ENCODE measurements around the gene PCED1B.
"Not testable (repeated sequence)": the region's sequence is repeated elsewhere in the genome, so short reads cannot be mapped to it uniquely, and the experiment has no call there.

The PCED1B gene

DNA sequence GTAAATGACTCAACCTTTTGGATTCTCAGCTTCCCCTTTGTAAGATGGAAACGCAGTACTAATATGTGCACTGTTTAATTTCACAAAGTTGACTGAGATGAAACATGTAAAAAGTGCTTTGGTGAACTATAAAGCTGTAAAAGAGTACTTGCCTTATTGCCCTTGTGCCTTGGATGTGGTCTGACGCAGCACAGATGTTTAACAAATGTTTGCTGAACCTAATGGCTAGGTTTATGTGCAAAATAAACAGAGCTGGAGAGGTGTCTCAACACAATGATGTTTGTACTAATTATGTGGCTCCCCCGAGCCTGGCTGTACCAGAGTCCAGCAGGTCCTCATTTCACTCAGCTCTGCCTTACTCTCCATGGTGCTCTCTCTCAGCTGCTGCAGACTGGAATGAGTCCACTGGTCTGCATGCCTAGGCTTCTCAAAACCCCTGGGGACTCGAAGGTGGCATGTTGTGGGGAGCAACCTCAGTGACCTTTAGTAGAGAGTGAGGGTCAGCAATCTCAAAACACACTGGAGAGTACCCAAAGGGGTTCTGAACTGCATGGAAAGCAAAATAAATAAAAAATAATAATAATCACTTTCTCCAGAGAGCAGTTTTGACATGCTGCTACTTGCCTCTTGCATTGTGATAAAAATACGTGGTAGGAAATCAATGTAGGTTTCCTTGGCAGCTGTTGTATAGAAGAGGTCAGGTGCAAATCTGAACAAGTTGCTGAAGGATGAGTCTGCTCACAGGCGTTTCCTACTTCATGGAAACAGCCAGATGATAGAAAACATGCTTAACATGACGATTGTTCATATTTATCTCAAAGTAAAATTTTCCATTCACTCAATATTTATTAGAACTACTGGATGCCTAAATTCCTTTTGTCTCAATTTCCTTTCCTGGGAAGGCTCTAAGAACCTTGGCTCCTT, 8.9 kb downstream of the PCED1B start:
- no peak for DNase-seq (ENCODE audit: low spot score)

DNA sequence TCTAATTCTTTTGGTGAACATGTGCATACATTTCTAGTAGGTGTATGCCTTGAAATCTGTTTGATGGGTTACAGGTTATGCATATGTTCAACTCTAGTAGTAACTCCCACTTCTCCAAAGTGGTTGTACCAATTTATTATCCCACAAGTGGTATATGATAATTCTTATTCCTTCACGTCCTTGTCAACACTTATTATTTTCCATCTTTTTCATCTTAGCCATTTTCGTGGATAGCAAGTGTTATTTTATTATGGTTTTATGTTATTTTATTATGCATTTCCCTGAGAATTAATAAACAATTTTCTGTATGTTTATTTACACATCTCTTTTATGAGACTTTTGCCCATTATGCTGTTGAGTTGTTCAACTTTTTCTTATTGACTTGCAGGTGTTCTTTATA, 11.6 kb downstream of the PCED1B start:
- DNase-seq (ENCODE audit: low spot score), result no peak

DNA sequence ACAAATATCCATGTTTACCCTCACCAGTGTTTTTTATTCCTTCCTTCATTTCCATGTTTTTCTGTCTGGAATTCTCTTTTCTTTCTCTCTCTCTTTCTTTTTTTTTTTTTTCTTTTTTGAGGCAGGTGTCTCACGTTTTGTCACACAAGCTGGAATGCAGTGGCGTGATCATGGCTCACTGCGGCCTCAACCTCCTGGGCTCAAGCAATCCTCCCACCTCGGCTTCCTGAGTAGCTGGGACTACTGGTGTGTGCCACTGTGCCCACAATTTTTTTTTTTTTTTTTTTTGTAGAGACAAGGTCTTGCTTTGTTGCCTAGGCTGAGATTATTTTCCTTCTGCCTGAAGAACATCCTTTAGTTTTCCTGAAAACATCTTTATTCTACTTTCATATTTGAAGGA, 15.4 kb downstream of the PCED1B start:
- DNase-seq (ENCODE audit: low spot score), result no peak

DNA sequence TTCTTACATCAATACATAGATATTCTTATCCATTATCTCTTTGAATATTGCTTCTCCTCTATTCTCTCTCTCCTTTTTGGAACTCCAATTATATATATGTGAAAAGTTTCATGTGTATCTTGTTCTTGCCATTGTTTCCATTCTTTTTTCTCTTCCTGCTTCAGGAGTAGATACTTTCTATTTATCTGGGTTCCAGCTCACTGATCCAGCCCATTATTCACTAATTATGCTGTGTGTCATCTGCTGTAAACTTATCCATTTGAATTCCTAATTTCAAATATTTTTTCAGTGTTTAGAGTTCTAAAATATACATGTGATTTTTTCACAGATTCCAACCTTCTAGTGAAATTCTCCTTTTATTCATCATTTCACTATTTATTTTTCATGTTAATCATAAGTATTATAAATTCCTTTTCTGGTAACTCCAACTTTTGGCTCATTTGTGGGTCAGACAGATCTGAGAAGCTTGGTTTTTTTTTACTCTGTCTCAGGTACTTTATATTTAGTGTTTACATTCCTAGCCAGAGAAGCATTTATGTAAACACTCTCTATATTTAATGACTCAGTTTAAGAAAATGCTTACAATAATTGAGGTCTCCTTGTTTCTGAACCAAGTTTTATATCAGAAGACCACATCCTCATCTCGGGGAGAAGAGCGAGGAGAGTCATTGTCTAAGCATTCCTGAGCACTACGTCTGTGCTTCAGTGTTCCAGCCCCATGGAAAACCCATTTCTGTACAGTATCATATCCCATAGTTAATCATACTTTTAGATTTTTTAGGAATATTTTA, 16.2 kb downstream of the PCED1B start:
- peak; percentile 63 for DNase-seq (ENCODE audit: low spot score)

DNA sequence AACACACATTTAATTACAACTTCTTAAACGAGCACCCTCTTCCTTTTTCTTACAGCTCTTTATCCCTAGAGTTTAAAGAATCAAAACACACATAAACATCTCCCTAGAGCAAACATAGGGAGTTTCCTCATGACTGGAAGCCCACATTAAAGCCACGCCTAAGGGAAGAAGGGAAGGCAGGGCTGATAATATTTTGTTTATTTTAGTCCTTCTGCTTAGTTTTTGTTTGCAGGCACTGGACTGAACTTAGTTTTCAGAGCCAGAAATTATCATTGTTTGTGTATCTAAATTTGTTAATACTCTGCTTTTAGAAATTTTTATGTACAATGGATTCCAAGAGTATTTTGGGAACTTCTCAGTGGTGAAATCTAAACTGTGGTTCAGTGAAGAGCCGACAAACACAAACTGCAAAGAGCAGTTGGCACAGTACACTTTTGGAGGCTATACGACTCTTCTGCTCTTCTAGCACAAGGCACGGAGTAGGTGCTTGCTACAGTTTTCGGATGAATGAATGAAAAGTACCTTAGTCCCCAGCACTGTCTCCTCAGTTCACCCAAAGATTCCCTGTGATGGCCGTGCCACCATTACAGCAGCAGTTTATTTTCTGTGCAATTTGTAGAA, 18.0 kb downstream of the PCED1B start:
- no peak for DNase-seq (ENCODE audit: low spot score)

DNA sequence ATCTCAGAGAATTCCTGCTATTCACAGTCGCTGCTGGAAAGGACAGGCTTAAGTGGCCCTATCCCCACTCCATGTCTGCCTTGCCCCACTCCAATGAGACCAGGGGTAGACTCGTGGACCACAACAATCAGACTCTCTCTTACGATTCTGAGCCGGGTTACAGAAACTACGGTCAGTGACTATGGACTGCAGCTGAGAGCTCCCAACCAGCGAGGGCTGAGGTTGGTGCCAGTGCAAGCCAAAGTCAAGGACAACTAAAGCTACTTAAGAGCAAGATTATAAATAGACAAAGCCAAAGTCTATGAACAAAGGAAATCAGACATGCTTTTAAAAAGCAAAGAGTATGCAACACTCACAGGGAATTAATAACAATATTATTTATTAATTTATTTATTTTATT, 18.7 kb downstream of the PCED1B start:
- no peak for DNase-seq (ENCODE audit: low spot score)

DNA sequence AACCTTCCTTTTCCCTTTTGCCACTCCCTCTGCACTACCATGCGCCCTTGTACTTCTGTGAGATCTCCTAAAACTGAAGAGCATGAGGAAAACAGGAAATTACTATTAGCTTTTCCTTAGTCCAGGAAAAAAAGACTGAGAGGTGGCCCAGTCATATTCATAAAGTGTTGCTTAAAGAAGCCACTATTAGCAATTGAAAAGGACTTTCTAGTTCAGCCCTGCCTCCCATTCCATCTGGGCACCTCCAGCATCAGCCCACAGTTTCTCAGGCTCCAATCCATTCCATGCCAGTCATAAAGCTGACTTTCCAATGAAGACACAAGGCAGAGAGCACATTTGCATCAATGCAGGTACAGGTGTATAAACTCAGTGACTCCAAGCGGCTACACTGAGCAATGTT, 20.2 kb downstream of the PCED1B start:
- DNase-seq (ENCODE audit: low spot score), result no peak

DNA sequence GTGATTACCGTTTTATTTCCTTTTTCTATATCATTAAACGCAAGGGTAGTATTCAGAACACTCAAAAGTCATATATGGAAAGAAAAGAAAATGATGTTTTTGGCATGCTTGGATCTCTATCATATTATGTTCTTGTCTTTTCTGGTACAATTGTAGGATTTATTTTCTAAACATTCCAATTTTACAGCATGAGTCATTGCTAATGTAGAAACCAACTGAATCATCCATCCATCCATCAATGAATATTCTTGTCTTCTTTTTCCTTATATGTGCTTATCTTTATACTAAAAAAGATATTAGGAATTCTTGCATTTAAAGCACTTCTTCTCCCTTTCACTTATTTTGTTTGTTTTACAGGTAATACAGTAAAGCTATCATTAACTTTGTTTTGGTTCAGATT, 20.7 kb downstream of the PCED1B start:
- no peak for DNase-seq (ENCODE audit: low spot score)

- no peak for DNase-seq (ENCODE audit: low spot score)
Measured at GRCh38 chr12:47102406-47102805, 23.0 kb downstream of the PCED1B start.

DNA sequence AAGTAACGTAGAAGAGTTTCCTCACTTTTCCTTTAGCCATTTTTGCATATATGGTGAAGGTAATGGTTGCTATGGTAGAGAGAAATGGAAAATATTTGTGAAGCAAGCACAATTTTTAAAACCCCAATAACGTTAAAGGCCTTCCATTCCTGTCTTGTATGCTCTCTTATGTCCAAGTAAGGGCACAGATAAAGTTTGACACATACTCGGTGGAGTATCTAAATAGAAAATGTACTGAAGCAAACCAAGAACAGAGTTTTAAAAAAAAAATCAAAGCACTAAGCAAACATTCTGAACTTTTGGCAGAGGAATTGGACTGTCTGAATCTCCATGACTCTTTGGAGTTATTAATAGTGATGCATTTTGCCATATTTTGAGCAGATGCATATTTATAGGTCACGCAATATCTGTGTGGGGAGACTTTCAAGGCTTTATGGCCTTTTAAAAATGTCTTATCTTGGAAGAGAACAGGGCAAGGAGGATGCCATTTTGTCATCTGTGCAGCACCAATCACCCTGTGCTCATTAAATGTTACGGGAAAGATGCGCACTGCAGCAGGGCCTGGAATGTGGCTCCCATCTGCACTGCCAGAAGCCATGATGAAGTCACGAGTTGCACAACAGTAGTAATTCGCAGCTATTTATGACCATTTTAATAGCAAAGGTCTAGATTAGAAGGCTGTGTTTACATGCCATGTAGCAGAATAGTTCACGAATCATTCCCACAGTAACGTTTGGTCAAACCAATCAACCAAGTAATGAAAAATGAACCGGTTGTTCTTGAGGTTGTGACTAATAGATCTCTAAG, 23.6 kb downstream of the PCED1B start:
- DNase-seq (ENCODE audit: low spot score), result peak; percentile 80

GRCh38 chr12:47105914-47106674, 26.7 kb downstream of the PCED1B start:
- no peak for DNase-seq (ENCODE audit: low spot score)

DNA sequence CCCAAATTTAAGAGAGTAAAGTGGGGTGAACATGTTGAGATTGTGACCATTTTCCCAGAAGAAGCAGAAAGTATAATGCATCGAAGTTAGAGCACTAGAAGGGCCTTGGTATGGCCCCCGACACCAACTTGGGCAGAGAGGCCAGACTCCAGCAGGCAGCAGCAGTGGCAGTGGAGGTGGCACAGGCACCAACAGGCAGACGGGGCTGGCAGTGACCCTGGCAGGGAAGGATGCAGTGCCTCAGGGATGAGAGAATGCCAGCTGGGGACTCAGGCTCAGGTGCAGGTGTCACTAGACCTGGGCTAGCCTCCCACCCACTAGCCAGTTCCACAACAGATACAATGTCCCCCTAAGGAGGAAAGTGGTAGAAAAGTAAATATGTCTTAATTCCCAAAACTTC, 28.0 kb downstream of the PCED1B start:
- DNase-seq (ENCODE audit: low spot score), result no peak

DNA sequence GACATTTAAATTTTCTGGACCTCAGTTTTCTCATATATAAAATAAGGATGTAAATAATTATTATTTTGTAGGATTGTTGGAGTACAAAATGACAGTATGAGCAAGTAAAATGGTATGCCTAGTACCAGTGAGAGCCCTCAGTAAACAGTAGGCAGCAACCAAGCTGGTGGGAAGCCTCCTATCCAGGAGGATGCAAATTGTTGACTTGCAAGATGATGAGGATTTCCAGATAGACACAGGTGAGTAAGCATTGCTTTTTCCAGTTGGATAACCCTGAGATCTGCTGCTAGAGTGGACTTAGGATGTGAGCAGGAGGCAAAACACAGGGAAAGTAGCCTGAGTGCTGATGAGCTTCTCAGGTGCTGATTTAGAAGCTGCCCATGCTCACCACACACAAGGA, 28.5 kb downstream of the PCED1B start:
- DNase-seq (ENCODE audit: low spot score), result no peak

GRCh38 chr12:47110011-47110541, 30.7 kb downstream of the PCED1B start:
- DNase-seq (ENCODE audit: low spot score), result no peak

DNA sequence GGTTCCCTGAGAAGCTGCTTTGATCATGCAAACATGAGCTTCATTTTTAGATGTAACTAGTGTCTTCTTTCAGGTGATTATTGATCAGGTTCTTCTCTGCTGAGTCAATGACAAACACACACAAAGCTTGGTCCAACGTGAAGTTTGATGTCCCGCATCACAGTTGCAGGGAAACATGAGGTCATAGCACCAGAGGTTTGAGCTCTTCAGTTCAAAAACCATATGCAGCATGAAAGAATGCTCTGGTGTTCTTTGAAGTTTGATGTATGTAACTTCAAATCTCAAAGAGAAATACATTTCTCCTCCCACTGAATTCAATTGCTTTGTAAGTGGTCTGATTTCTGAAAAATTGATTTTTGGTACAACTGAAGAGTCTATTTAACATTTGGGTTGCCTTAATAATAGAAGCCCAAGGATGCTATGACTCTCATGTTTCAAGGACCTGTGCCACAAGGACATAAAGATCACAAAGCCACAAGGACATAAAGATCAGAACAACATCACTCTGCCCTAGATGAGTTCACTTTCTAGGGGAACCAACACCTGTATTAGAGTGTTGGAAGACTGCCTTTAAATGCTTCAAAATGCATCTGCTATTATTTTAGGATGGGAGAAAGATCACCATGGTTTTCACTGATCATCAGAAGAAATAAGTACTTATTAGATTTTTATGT, 31.4 kb downstream of the PCED1B start:
- no peak for DNase-seq (ENCODE audit: low spot score)

DNA sequence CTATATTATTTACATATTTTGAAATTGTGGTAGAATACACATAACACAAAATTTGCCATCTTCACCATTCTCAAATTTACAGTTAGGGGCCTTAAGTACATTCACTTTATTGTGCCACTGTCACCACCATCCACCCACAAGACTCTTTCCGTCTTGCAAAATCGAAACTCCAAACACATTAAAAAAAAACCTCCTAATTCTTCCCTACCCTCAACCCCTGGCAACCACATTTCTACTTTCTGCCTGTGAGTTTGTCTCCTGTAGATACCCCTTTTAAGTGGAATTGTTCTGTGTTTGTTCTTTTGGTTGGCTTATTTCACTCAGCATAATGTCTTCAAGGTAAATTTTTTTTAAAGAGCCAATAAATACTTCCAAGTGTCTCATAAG, 32.0 kb downstream of the PCED1B start:
- no peak for DNase-seq (ENCODE audit: low spot score)

DNA sequence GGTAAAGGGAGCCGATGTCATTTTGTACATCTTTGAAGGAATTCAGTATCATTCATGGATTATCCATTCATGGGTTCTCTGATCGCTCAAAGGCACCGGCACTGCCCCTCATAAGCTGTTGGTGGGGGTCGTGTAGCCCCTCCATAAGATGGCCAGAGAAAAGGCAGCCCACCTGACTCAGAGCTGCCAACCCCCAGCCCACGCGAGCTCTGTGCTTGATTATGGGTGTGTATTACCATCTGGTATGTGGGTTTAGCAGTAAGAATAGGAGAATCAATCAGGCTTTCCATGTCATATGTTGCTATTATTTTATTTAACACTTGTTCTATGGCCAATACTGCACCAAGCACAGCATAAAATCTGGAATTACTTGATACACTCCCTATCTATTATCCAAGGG, 32.4 kb downstream of the PCED1B start:
- DNase-seq (ENCODE audit: low spot score), result no peak

DNA sequence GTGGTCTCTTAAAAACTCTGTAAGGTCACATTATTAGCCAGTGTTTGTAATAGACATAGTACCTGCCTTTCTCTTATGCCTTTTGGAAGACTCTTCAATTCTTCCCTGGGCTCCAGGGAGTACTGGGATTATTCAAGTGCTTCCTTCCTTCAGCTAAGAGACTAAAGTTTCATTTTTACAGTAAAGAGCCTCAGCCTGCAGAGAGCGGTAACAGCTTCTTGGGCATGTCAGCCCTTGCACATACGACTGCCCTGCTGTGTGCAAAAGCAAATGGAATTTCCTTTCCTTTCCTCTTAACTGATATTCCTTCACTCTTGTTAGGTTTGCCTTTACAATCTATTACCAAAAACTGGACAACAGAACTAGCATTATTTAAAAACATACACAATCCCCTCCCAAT, 33.3 kb downstream of the PCED1B start:
- no peak for DNase-seq (ENCODE audit: low spot score)

GRCh38 chr12:47114481-47114892, 35.1 kb downstream of the PCED1B start:
- DNase-seq (ENCODE audit: low spot score), result no peak

DNA sequence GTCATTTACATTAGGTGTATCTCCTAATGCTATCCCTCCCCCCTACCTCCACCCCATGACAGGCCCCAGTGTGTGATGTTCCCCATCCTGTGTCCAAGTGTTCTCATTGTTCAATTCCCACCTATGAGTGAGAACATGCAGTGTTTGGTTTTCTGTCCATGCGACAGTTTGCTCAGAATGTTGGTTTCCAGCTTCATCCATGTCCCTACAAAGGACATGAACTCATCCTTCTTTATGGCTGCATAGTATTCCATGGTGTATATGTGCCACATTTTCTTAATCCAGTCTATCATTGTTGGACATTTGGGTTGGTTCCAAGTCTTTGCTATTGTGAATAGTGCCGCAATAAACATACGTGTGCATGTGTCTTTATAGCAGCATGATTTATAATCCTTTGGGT, 37.9 kb downstream of the PCED1B start:
- DNase-seq (ENCODE audit: low spot score), result not testable (repeated sequence)

Data from GM03348 (cell line).